ENCODE data around the gene ABCD1. TPM values are rescaled to one million over a fixed set of nuclear protein-coding genes. Genes with fewer than 3 reads are reported as not detected.

ABCD1 gene
- total RNA-seq, 1 donor from 2014 or later: 20.3 TPM

DNA sequence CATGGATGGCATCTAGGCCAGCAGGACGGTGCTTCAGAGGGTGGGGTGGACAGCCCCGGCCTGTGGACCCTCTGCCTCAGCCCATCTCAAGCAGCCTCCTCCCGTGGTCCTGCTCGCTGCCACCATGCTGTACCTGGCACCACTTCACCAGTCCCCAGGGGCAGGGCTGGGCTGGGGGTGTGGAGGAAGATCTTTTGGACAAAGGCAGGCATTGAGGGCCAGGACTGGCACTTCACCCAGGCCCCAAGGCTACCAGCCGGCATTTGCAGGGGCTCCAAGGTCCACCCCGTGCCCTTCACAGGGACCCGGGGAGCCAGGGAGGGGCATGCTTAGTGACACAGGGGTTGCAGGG is 40.1 kb downstream of the ABCD1 start:
- peaks cover 11% of the 10 kb centered on the region for H3K4me1 Mint-ChIP-seq (ENCODE audit: low read depth)
- TF ChIP-seq, protein P1, sequence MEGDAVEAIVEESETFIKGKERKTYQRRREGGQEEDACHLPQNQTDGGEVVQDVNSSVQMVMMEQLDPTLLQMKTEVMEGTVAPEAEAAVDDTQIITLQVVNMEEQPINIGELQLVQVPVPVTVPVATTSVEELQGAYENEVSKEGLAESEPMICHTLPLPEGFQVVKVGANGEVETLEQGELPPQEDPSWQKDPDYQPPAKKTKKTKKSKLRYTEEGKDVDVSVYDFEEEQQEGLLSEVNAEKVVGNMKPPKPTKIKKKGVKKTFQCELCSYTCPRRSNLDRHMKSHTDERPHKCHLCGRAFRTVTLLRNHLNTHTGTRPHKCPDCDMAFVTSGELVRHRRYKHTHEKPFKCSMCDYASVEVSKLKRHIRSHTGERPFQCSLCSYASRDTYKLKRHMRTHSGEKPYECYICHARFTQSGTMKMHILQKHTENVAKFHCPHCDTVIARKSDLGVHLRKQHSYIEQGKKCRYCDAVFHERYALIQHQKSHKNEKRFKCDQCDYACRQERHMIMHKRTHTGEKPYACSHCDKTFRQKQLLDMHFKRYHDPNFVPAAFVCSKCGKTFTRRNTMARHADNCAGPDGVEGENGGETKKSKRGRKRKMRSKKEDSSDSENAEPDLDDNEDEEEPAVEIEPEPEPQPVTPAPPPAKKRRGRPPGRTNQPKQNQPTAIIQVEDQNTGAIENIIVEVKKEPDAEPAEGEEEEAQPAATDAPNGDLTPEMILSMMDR (IDR thresholded peaks at IDR 0.05): no peak

DNA sequence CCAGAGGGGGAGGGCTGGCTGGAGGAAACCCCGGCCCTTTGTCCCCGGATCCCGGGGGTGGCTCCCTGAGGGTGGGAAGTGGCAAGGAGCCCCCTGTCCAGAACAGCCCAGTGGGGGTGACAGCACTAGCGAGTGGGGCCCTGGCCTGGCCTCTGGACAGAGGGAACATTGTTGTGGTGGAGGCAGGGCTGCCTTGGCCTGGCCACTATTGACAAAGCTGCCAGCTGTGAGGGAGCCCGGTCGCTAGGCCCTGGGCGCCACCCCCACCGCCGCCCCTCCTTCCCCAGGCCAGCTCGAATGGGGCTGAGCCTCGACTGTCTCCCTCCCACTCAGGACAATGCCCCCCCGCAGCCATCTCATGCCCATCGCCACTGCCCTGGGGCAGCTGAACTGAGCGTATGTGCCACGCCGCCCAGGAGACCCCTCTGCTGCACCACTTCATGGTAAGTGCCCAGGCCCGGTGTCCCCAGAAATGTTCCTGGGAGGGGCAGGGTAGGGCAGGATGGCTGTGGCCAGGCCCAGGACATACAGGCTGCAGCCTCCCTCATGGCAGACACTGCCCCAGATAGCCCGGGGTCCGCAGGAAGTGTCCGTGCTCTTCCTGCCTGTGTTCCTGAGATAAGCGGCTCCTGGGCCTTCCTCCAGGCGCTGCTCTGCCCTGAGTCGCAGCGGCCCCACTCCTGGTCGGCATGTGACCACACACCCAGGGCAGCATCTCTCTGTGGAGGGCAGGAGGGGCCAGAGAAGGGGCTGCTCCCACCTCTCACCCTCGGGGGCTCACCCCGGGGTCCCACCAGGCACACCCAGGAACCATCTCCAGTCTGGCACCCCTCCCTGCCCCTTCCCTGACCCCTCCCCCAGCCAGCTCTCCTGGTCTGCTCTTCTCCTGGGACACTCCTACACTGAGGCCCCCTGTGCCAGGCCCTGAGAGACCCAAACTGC is 40.8 kb downstream of the ABCD1 start:
- no peaks in the 10 kb centered on the region for H3K9me3 Mint-ChIP-seq (ENCODE audit: low read depth)
- peaks cover 2% of the 10 kb centered on the region for H3K36me3 Mint-ChIP-seq (ENCODE audit: low read depth)
- H3K27ac Mint-ChIP-seq (ENCODE audit: unreplicated experiment): peak overlapping the region; percentile 68

More for the DNA sequence above, 40.1 kb downstream of the ABCD1 start:
- no peaks in the 10 kb centered on the region for H3K36me3 Mint-ChIP-seq (ENCODE audit: low read depth)
- H3K9me3 Mint-ChIP-seq (ENCODE audit: low read depth): no peaks in the 10 kb centered on the region
- H3K4me3 Mint-ChIP-seq (ENCODE audit: unreplicated experiment): peak overlapping the region; percentile 74
- no peak for DNase-seq (ENCODE audit: low spot score)
- no peaks in the 10 kb centered on the region for H3K27me3 Mint-ChIP-seq (ENCODE audit: low read depth)
- no peak overlapping the region for H3K27ac Mint-ChIP-seq (ENCODE audit: unreplicated experiment)

DNA sequence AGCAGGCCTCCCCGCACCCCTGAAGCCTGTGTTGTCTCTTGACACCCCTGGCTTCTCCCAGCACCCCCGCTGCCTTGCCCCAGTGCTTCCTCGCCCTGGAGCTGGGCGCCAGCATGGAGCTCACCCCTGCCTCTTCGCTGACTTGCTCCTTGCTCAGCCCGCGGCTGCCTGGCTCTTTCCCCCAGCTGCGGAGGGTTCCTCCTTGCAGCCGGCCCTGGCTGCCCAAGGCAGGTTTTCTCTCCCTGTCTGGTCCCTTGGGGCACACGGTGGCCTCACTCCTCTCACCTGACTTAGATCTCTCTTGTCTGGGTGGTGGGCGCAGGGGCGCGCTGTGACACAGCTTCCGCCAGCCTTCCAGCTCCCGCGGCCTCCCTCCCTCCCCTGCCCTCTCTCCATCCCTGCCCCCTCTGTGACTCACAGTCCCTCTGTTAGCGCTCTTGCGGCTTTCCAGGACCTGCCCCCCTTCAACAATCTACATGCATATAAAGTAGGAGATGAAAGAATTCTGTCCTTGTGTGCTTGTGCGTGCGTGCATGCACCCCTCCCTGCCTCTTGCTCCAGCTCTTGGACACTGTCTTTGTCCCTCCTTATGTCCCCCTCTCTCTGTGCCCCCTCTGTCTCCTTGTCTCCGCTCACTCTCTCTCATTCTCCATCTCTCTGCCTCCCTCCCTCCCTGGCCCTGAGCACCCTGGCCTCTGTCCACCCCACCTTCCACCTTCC is 41.6 kb downstream of the ABCD1 start:
- peaks cover 11% of the 10 kb centered on the region for H3K4me1 Mint-ChIP-seq (ENCODE audit: low read depth)
- H3K9me3 Mint-ChIP-seq (ENCODE audit: low read depth): no peaks in the 10 kb centered on the region
- DNase-seq (ENCODE audit: low spot score): no peak
- H3K27me3 Mint-ChIP-seq (ENCODE audit: low read depth): no peaks in the 10 kb centered on the region
- H3K4me3 Mint-ChIP-seq (ENCODE audit: unreplicated experiment): peak overlapping the region; percentile 74
- H3K27ac Mint-ChIP-seq (ENCODE audit: unreplicated experiment): peak overlapping the region; percentile 68
- TF ChIP-seq, protein P1 (IDR thresholded peaks at IDR 0.05): no peak
- H3K36me3 Mint-ChIP-seq (ENCODE audit: low read depth): peaks cover 2% of the 10 kb centered on the region

More for the DNA sequence above, 40.8 kb downstream of the ABCD1 start:
- Mint-ChIP-seq H3K27me3 (ENCODE audit: low read depth) (no peaks in the 10 kb centered on the region), H3K4me3 (ENCODE audit: unreplicated experiment) (peak overlapping the region; percentile 74), H3K4me1 (ENCODE audit: low read depth) (peaks cover 11% of the 10 kb centered on the region)
- DNase-seq (ENCODE audit: low spot score): no peak
- TF ChIP-seq, protein P1 (IDR thresholded peaks at IDR 0.05): no peak

DNA sequence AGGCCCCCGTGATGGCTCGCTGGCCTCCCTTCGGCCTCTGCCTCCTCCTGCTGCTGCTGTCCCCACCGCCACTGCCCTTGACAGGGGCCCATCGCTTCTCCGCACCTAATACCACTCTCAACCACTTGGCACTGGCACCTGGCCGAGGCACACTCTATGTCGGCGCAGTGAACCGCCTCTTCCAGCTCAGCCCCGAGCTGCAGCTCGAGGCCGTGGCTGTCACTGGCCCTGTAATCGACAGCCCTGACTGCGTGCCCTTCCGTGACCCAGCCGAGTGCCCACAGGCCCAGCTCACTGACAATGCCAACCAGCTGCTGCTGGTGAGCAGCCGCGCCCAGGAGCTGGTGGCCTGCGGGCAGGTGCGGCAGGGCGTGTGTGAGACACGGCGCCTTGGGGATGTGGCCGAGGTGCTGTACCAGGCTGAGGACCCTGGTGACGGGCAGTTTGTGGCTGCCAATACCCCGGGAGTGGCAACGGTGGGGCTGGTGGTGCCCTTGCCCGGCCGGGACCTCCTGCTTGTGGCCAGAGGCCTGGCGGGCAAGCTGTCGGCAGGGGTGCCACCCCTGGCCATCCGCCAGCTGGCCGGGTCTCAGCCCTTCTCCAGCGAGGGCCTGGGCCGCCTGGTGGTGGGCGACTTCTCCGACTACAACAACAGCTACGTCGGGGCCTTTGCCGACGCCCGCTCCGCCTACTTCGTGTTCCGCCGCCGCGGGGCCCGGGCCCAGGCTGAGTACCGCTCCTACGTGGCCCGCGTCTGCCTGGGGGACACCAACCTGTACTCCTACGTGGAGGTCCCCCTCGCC is 42.4 kb downstream of the ABCD1 start:
- Mint-ChIP-seq H3K27ac (ENCODE audit: unreplicated experiment) (no peak overlapping the region), H3K4me3 (ENCODE audit: unreplicated experiment) (no peak overlapping the region), H3K36me3 (ENCODE audit: low read depth) (peaks cover 2% of the 10 kb centered on the region), H3K27me3 (ENCODE audit: low read depth) (no peaks in the 10 kb centered on the region), H3K4me1 (ENCODE audit: low read depth) (peaks cover 11% of the 10 kb centered on the region), H3K9me3 (ENCODE audit: low read depth) (no peaks in the 10 kb centered on the region)
- TF ChIP-seq, protein P1 (IDR thresholded peaks at IDR 0.05): no peak
- DNase-seq (ENCODE audit: low spot score): peak; percentile 91

DNA sequence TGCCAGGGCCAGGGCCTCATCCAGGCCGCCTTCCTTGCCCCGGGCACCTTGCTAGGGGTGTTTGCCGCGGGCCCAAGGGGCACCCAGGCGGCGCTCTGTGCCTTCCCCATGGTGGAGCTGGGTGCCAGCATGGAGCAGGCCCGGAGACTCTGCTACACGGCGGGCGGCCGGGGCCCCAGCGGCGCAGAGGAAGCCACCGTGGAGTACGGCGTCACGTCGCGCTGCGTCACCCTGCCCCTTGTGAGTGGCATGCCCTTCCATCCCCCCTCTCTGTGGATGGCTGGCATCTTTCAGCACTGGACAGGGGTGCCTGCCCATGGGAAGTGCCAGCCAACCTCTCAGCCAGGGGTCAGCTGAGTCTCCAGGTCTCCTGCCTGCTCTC is 43.0 kb downstream of the ABCD1 start:
- no peak for DNase-seq (ENCODE audit: low spot score)
- Mint-ChIP-seq H3K27me3 (ENCODE audit: low read depth) (no peaks in the 10 kb centered on the region), H3K36me3 (ENCODE audit: low read depth) (peaks cover 2% of the 10 kb centered on the region), H3K27ac (ENCODE audit: unreplicated experiment) (no peak overlapping the region), H3K4me1 (ENCODE audit: low read depth) (peaks cover 11% of the 10 kb centered on the region), H3K9me3 (ENCODE audit: low read depth) (no peaks in the 10 kb centered on the region), H3K4me3 (ENCODE audit: unreplicated experiment) (no peak overlapping the region)
- TF ChIP-seq, protein P1 (IDR thresholded peaks at IDR 0.05): no peak
